ENCODE data around the gene ICA1.

ICA1 gene

GRCh38 chr7:8161364-8161828, 100.6 kb downstream of the ICA1 start:
- no peak for DNase-seq

- no peak for DNase-seq
Measured at GRCh38 chr7:8160779-8161345, 101.1 kb downstream of the ICA1 start.

GRCh38 chr7:8160250-8160649, 101.7 kb downstream of the ICA1 start:
- no peak for DNase-seq

- no peak for DNase-seq
Measured at GRCh38 chr7:8159595-8159994, 102.4 kb downstream of the ICA1 start.

GRCh38 chr7:8157296-8157695, 104.7 kb downstream of the ICA1 start:
- no peak for DNase-seq

- no peak for DNase-seq
Measured at GRCh38 chr7:8155836-8156235, 106.1 kb downstream of the ICA1 start.

GRCh38 chr7:8154272-8154671, 107.7 kb downstream of the ICA1 start:
- DNase-seq = no peak

GRCh38 chr7:8152489-8153192, 109.3 kb downstream of the ICA1 start:
- DNase-seq = peak in 1 of 56 donors; percentile 7

- peak in 5 of 56 donors; percentile 12 to 41 (median 24) for DNase-seq
Measured at GRCh38 chr7:8151161-8151725, 110.7 kb downstream of the ICA1 start.

- no peak for DNase-seq
Measured at GRCh38 chr7:8149222-8149621, 112.7 kb downstream of the ICA1 start.

- no peak for DNase-seq
Measured at GRCh38 chr7:8147760-8148463, 114.1 kb downstream of the ICA1 start.

GRCh38 chr7:8146788-8147413, 115.1 kb downstream of the ICA1 start:
- DNase-seq = no peak

GRCh38 chr7:8146106-8146787, 115.7 kb downstream of the ICA1 start:
- no peak for DNase-seq

GRCh38 chr7:8144856-8145255, 117.1 kb downstream of the ICA1 start:
- no peak for DNase-seq

GRCh38 chr7:8143151-8143874, 118.7 kb downstream of the ICA1 start:
- no peak for DNase-seq

- no peak for DNase-seq
Measured at GRCh38 chr7:8142477-8142876, 119.5 kb downstream of the ICA1 start.

- DNase-seq = no peak
Measured at GRCh38 chr7:8141070-8141469, 120.9 kb downstream of the ICA1 start.

GRCh38 chr7:8136051-8136730, 125.8 kb downstream of the ICA1 start:
- DNase-seq = no peak

GRCh38 chr7:8135417-8135816, 126.5 kb downstream of the ICA1 start:
- no peak for DNase-seq
